ENCODE data around the gene SP4. TPM values are rescaled to one million over a fixed set of nuclear protein-coding genes. Genes with fewer than 3 reads are reported as not detected.

SP4 gene
- total RNA-seq, result 10 to 100 TPM; 10.9 to 14.1 TPM

- H3K27me3 ChIP-seq (replicated peaks; ENCODE audit: insufficient read depth), result no peaks in the 10 kb centered on the region
- peak; percentile 47 for TF ChIP-seq POLR2AphosphoS5 (IDR thresholded peaks at IDR 0.05)
- peak; percentile 69 for TF ChIP-seq POLR2A (IDR thresholded peaks at IDR 0.05)
- TF ChIP-seq CTCF (IDR thresholded peaks at IDR 0.05), result peak in 2 of 4 experiments; percentile 23 to 30
- intact Hi-C loops (cut with DNase I), result no loop called here
- no peaks in the 10 kb centered on the region for H3K4me1 ChIP-seq (replicated peaks)
- no peaks in the 10 kb centered on the region for H3K36me3 ChIP-seq
- peak within 1 kb of the TSS; percentile 99 for H3K27ac ChIP-seq
- DNase-seq (ENCODE audit: low spot score), result peak; percentile 94
- H3K4me3 ChIP-seq, result peak within 1 kb of the TSS; percentile 78 to 80
- WGBS, result under 1% methylated on average over 61 of the region's 63 CpGs
- no peaks in the 10 kb centered on the region for H3K9me3 ChIP-seq
Observed at GRCh38 chr7:21427871-21428658, at the start of gene SP4. Gene SP4 (plus strand): TSS chr7:21428083. CDS start chr7:21428252, 169 bp downstream.

GRCh38 chr7:21383227-21384220 is 44.4 kb upstream of the SP4 start:
- H3K36me3 ChIP-seq, result no peaks in the 10 kb centered on the region
- intact Hi-C loops (cut with DNase I), result no loop called here
- H3K4me3 ChIP-seq, result no peak overlapping the region
- H3K4me1 ChIP-seq (replicated peaks), result no peaks in the 10 kb centered on the region
- DNase-seq (ENCODE audit: low spot score), result no peak
- no peaks in the 10 kb centered on the region for H3K27me3 ChIP-seq (replicated peaks; ENCODE audit: insufficient read depth)
- H3K9me3 ChIP-seq, result no peaks in the 10 kb centered on the region
- WGBS, result 46% methylated on average over 2 of the region's 2 CpGs
- no peak overlapping the region for H3K27ac ChIP-seq
- no peak for TF ChIP-seq POLR2AphosphoS5 (IDR thresholded peaks at IDR 0.05)
- TF ChIP-seq POLR2A (IDR thresholded peaks at IDR 0.05), result no peak
- TF ChIP-seq CTCF (IDR thresholded peaks at IDR 0.05), result no peak

GRCh38 chr7:21393937-21394336 is 33.9 kb upstream of the SP4 start:
- Histone ChIP-seq H3K27ac (no peak overlapping the region), H3K9me3 (no peaks in the 10 kb centered on the region), H3K36me3 (no peaks in the 10 kb centered on the region), H3K27me3 (replicated peaks; ENCODE audit: insufficient read depth) (no peaks in the 10 kb centered on the region), H3K4me1 (replicated peaks) (no peaks in the 10 kb centered on the region), H3K4me3 (no peak overlapping the region)
- DNase-seq (ENCODE audit: low spot score), result no peak
- WGBS, result 26% methylated on average over 2 of the region's 2 CpGs
- intact Hi-C loops (cut with DNase I), result no loop called here
- TF ChIP-seq CTCF (IDR thresholded peaks at IDR 0.05) (no peak), POLR2AphosphoS5 (IDR thresholded peaks at IDR 0.05) (no peak), POLR2A (IDR thresholded peaks at IDR 0.05) (no peak)

- no peak for DNase-seq (ENCODE audit: low spot score)
- TF ChIP-seq CTCF (IDR thresholded peaks at IDR 0.05), result no peak
- TF ChIP-seq POLR2AphosphoS5 (IDR thresholded peaks at IDR 0.05), result no peak
- no peak for TF ChIP-seq POLR2A (IDR thresholded peaks at IDR 0.05)
- H3K36me3 ChIP-seq, result no peaks in the 10 kb centered on the region
- no peaks in the 10 kb centered on the region for H3K4me1 ChIP-seq (replicated peaks)
- no peaks in the 10 kb centered on the region for H3K27me3 ChIP-seq (replicated peaks; ENCODE audit: insufficient read depth)
- H3K9me3 ChIP-seq, result no peaks in the 10 kb centered on the region
- WGBS, result 90% methylated on average over 5 of the region's 5 CpGs
- intact Hi-C loops (cut with DNase I), result no loop called here
- no peak overlapping the region for H3K4me3 ChIP-seq
- no peak overlapping the region for H3K27ac ChIP-seq
Observed at GRCh38 chr7:21401944-21402343, 25.9 kb upstream of the SP4 start.

Data from prostate gland (tissue), 2 donors.